T-helper 17 cell (primary cell): ENCODE data around the gene SLC49A3. TPM values are rescaled to one million over a fixed set of nuclear protein-coding genes. Genes with fewer than 3 reads are reported as not detected.
"Not testable (repeated sequence)": the region's sequence is repeated elsewhere in the genome, so short reads cannot be mapped to it uniquely, and the experiment has no call there.

ENCODE experiments used
- ATAC-seq: fragments of 150-1000 bp; cut with Tn5 transposase; 2 replicates; pipeline ENCODE4 v1.10.0; 2021; ENCODE audit warnings: mild to moderate bottlenecking, moderate library complexity
- DNase-seq, 3 donors: peaks; one replicate each; pipeline versions ENCODE4 v3.0.0 to v3.0.0-alpha.2; 2020 to 2021
- H3K9me3 ChIP-seq: one replicate; pipeline ENCODE4 v1.7.0; 2013; ENCODE audit warnings: low read length, mild to moderate bottlenecking; ENCODE audit not compliant: control insufficient read depth, poor library complexity, severe bottlenecking
- H3K27ac Mint-ChIP-seq: one replicate; pipeline ENCODE4 v1.8.0; 2022; ENCODE audit warnings: mild to moderate bottlenecking, moderate library complexity, mixed read lengths
- H3K27me3 Mint-ChIP-seq: one replicate; pipeline ENCODE4 v1.8.0; 2022; ENCODE audit warnings: mixed read lengths
- H3K36me3 Mint-ChIP-seq: one replicate; pipeline ENCODE4 v1.8.0; 2022; ENCODE audit warnings: low read depth, mixed read lengths
- H3K4me1 Mint-ChIP-seq: one replicate; pipeline ENCODE4 v1.8.0; 2022; ENCODE audit warnings: mild to moderate bottlenecking, mixed read lengths
- H3K4me3 Mint-ChIP-seq: one replicate; pipeline ENCODE4 v1.8.0; 2022; ENCODE audit warnings: mild to moderate bottlenecking, moderate library complexity, mixed read lengths
- total RNA-seq, 4 donors: library from RNA in 2 of 4; stranded (reverse) in 2 of 4; gene quantifications; one replicate each; pipeline ENCODE4 v1.2.3 and lab custom pipeline; 2022 to 2026

SLC49A3 gene
- total RNA-seq, 2 donors from 2014 or later: 1.1 to 2.7 TPM

GRCh38 chr4:668219-668618, 20.7 kb downstream of the SLC49A3 start:
- not testable (repeated sequence) for ATAC-seq, H3K36me3 Mint-ChIP-seq, H3K4me3 Mint-ChIP-seq, H3K27ac Mint-ChIP-seq, H3K9me3 ChIP-seq, H3K4me1 Mint-ChIP-seq, DNase-seq, H3K27me3 Mint-ChIP-seq

GRCh38 chr4:667545-667925, 21.4 kb downstream of the SLC49A3 start:
- H3K27me3 Mint-ChIP-seq: no peaks in the 10 kb centered on the region
- peaks cover 7% of the 10 kb centered on the region for H3K4me1 Mint-ChIP-seq
- peak overlapping the region; percentile 19 for H3K4me3 Mint-ChIP-seq
- H3K27ac Mint-ChIP-seq: peak overlapping the region; percentile 24
- ATAC-seq (no peak), DNase-seq (no peak)
- no peaks in the 10 kb centered on the region for H3K36me3 Mint-ChIP-seq
- no peaks in the 10 kb centered on the region for H3K9me3 ChIP-seq

DNA sequence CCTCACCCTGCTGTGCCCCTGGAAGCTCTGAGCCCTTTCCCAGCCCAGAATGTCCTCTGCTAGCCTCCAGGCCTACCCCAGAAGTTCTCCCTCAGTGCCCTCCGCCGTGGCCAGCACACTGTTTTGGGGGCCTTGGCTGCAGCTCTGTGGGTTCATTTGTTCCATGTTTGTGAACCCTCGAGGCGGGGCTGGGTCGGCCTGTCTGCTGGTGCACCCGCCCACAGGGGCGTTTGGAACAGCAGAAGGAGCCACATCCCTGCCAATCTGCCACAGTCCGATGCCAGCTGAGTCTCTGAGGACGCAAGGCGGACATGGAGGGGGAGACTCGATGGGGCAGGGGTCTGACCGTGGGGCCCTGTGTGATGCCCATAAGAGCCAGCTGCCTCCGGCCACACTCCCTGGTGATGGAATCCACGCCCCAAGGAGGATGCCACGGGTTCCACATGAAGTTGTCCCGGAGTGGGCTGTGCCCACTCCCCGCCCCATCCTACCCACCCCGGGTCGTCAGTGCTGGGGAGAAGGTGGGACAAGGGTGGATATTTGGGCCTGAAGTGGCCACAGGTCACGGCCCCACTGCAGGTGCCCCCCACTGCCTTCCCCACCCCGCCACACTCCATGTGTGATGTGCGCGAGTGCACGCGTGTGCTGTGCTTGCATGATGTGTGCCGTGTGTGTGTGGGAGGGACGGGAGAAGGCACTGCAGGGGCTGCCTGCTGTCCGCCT, 22.0 kb downstream of the SLC49A3 start:
- no peak overlapping the region for H3K27ac Mint-ChIP-seq
- no peaks in the 10 kb centered on the region for H3K27me3 Mint-ChIP-seq
- H3K36me3 Mint-ChIP-seq: no peaks in the 10 kb centered on the region
- H3K4me1 Mint-ChIP-seq: peaks cover 7% of the 10 kb centered on the region
- DNase-seq (no peak), ATAC-seq (no peak)
- H3K9me3 ChIP-seq: no peaks in the 10 kb centered on the region
- H3K4me3 Mint-ChIP-seq: no peak overlapping the region

DNA sequence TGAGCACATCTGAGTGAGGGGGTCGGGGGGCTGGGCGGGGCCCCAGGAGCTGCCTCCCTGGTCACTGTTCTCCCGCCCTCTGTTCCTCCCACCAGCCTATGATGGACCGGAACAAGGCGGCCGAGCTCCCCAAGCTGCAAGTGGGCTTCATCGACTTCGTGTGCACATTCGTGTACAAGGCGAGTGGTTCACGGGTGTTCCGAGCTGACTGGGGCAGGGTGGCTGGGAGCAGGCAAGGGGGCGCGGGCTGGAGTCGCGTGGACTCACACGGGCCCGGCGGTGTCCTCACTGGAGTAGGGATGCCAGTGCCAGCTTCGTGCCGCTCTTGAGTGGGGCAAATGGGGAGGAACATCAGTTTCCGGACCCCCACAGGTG, 22.5 kb downstream of the SLC49A3 start:
- H3K36me3 Mint-ChIP-seq: no peaks in the 10 kb centered on the region
- H3K27me3 Mint-ChIP-seq: no peaks in the 10 kb centered on the region
- no peaks in the 10 kb centered on the region for H3K9me3 ChIP-seq
- ATAC-seq: no peak
- no peak overlapping the region for H3K4me3 Mint-ChIP-seq
- H3K27ac Mint-ChIP-seq: no peak overlapping the region
- H3K4me1 Mint-ChIP-seq: peaks cover 7% of the 10 kb centered on the region
- DNase-seq: no peak

DNA sequence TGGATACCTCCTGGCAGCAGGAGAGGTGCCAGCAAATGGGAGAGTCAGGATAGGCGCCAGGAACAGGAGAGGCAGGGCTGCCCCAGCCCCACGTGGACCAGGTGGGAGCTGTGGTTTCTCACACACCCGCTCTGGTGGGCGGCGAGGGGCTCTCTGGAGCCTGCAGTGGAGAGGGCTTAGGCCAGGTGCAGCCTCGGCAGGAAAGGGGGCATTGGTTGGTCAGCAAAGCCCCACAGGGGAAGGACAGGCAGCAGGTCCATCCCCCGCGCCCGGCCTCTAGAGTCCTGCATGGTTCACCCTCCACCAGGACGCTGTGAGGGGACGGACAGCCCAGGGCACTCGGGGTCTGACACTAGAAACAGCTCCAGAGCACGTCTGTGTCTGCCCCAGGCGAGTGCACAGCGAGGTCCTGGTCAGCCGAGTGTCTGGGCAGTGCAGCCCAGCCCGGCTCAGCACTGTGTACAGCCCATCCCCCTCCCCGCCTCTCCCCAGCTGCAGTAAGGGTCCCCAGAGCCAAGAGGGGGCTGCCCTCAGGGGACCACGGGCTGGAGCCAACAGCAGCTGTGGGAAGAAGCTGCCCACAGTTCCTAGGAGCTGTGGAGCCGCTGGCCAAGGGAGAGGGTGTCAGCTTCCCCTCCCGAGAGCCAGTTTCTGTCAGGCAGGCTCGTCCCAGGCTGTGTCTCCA, 23.1 kb downstream of the SLC49A3 start:
- Mint-ChIP-seq H3K27me3 (no peaks in the 10 kb centered on the region), H3K4me1 (peaks cover 7% of the 10 kb centered on the region), H3K27ac (no peak overlapping the region), H3K36me3 (peaks cover 2% of the 10 kb centered on the region), H3K4me3 (no peak overlapping the region)
- ATAC-seq (no peak), DNase-seq (no peak)
- H3K9me3 ChIP-seq: no peaks in the 10 kb centered on the region

- DNase-seq (no peak), ATAC-seq (no peak)
- Mint-ChIP-seq H3K27ac (no peak overlapping the region), H3K4me3 (no peak overlapping the region), H3K27me3 (no peaks in the 10 kb centered on the region), H3K4me1 (peaks cover 7% of the 10 kb centered on the region), H3K36me3 (peaks cover 3% of the 10 kb centered on the region)
- no peaks in the 10 kb centered on the region for H3K9me3 ChIP-seq
Observed at GRCh38 chr4:665381-665750, 23.6 kb downstream of the SLC49A3 start.

DNA sequence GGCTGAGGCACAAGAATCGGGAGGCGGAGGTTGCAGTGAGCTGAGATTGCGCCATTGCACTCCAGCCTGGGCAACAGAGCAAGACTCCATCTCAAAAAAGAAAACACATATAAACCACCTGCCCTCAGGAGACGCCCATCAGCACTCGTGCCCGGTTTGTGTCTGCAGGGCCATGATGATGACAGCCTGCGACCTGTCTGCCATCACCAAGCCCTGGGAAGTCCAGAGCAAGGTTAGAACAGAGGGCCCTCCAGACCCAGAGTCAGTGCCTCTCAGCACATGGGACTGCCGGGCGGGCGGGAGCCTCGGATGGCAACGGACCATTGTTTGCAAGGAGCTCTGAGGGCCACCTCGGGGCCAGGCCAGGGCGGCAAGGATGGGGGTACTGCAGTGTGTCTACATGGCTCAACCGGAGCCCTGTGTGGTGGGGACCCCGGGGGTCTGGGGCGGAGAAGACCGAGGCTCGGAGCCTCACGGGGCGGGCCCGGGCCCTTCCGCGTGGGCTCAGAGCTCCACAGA, 24.2 kb downstream of the SLC49A3 start:
- Mint-ChIP-seq H3K4me3 (peak overlapping the region; percentile 89), H3K27ac (peak overlapping the region; percentile 89), H3K36me3 (peaks cover 3% of the 10 kb centered on the region), H3K4me1 (peaks cover 7% of the 10 kb centered on the region), H3K27me3 (no peaks in the 10 kb centered on the region)
- no peaks in the 10 kb centered on the region for H3K9me3 ChIP-seq
- DNase-seq (no peak), ATAC-seq (no peak)

DNA sequence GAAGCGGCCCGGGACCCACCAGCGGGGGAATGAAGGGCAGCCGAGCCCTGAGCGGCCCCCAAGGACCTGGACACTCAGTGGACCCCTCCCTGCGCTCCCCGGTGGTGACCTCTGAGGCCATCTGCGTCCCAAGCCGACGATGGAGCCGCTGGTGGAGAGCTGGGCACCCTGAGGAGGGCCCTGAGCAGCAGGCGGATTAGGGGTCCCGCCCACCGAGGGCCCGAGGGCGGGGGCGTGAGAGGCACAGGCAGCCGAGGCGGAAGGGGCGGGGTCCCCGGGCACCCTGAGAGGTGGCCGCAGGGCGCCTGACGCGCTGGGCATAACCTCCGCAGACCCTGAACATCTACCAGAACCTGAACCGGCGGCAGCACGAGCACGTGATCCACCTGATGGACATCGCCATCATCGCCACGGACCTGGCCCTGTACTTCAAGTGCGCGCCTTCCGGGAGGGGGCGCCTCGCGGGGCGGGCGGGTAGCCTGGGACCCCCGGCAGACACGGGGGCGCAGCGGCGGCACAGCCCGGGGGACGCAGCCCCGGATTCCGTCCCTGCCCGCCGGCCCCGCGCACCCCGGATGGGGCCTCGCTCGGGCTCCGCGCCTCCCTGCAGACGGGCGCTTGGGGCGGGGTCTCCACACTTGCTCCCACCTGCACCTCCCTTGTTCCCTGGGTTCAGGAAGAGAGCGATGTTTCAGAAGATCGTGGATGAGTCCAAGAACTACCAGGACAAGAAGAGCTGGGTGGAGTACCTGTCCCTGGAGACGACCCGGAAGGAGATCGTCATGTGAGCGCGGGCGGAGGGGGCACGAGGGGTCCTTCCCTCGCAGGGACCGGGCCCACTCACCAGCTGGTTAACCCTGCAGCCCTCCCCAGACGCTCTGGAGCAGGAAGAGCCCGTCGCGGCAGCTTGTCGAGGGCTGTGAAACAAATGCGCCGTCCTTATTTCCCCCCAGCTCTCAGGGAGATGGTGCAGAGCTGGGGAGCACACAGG, 25.2 kb downstream of the SLC49A3 start:
- no peaks in the 10 kb centered on the region for H3K9me3 ChIP-seq
- Mint-ChIP-seq H3K4me1 (peaks cover 7% of the 10 kb centered on the region), H3K4me3 (peak overlapping the region; percentile 89), H3K27ac (peak overlapping the region; percentile 89), H3K27me3 (no peaks in the 10 kb centered on the region), H3K36me3 (peaks cover 3% of the 10 kb centered on the region)
- ATAC-seq: peak; percentile 84
- peak; percentile 56 to 65 (median 63) for DNase-seq

DNA sequence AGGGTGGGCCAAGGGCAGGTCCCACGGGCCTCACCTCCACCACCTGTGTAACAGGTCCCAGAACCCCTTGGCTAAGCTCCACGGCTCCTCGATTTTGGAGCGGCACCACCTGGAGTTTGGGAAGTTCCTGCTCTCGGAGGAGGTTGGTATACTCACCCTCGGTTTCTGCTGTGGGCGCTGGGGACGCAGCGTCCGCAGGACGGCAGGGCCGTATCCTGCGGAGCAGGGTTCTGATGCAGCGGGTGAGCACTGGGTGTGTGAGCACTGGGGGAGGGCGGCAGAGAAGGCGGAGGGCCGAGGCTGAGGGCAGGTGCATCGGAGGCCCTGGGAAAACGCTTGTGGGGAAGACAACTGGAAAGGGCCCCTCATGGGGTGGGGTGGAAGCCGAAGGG, 25.9 kb downstream of the SLC49A3 start:
- DNase-seq (no peak), ATAC-seq (no peak)
- Mint-ChIP-seq H3K27me3 (no peaks in the 10 kb centered on the region), H3K4me3 (peak overlapping the region; percentile 89), H3K4me1 (peaks cover 7% of the 10 kb centered on the region), H3K36me3 (peaks cover 3% of the 10 kb centered on the region), H3K27ac (peak overlapping the region; percentile 89)
- H3K9me3 ChIP-seq: no peaks in the 10 kb centered on the region

GRCh38 chr4:661881-662761, 26.8 kb downstream of the SLC49A3 start:
- peak overlapping the region; percentile 89 for H3K27ac Mint-ChIP-seq
- H3K4me1 Mint-ChIP-seq: peaks cover 7% of the 10 kb centered on the region
- no peaks in the 10 kb centered on the region for H3K27me3 Mint-ChIP-seq
- DNase-seq (no peak), ATAC-seq (no peak)
- H3K9me3 ChIP-seq: no peaks in the 10 kb centered on the region
- peak overlapping the region; percentile 89 for H3K4me3 Mint-ChIP-seq
- H3K36me3 Mint-ChIP-seq: peaks cover 3% of the 10 kb centered on the region

GRCh38 chr4:661231-661630, 27.7 kb downstream of the SLC49A3 start:
- H3K9me3 ChIP-seq: no peaks in the 10 kb centered on the region
- Mint-ChIP-seq H3K36me3 (peaks cover 3% of the 10 kb centered on the region), H3K4me1 (peaks cover 7% of the 10 kb centered on the region), H3K27me3 (no peaks in the 10 kb centered on the region), H3K27ac (peak overlapping the region; percentile 89), H3K4me3 (no peak overlapping the region)
- no peak for DNase-seq
- no peak for ATAC-seq

DNA sequence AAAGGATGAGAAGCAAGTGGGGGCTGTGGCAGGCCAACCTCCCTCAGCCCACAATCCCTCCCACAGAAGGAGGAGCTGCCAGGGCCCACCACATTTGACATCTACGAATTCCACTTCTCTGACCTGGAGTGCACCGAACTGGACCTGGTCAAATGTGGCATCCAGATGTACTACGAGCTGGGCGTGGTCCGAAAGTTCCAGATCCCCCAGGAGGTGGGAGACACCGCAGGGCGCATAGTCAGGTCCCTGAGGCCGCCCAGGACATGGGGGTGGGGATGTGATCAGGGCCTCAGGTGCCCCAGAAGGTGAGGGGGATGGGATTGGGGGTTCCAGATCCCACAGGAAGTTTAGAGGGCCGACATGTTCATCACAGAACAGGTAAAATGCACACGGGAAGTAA, 28.6 kb downstream of the SLC49A3 start:
- no peaks in the 10 kb centered on the region for H3K27me3 Mint-ChIP-seq
- DNase-seq (no peak), ATAC-seq (no peak)
- no peaks in the 10 kb centered on the region for H3K9me3 ChIP-seq
- H3K27ac Mint-ChIP-seq: no peak overlapping the region
- H3K36me3 Mint-ChIP-seq: peaks cover 3% of the 10 kb centered on the region
- peaks cover 5% of the 10 kb centered on the region for H3K4me1 Mint-ChIP-seq
- no peak overlapping the region for H3K4me3 Mint-ChIP-seq
